Activated naive CD4-positive, alpha-beta T cell treated with anti-CD3 and anti-CD28 coated beads, Interleukin-2, amount 50 U/mL, for 16 hours (primary cell): Measurements from ENCODE around the gene ASIC3.
"Not testable (repeated sequence)": the region's sequence is repeated elsewhere in the genome, so short reads cannot be mapped to it uniquely, and the experiment has no call there.

ENCODE experiments used
- DNase-seq: peaks from one replicate; pipeline ENCODE4 v3.0.0-alpha.2; 2020

ASIC3 gene

DNA sequence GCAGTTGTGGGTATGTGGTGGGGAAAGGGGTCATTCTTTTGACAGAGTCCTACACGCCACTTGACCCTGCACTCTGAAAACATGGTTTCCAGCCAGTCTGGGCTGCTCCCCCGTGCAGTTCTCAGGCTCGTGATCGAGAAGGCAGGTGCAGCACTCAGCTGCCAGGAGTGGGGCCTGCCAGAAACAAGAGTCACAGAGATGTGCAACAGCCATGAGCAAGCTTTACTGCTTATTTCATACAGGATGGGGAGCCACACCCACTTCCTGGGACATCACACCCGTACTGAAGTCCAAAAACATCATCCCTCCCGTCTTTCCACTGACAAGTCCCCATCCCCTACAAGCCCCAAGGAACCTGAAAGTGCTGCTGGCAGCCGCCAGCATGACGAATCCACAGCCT, 33.4 kb upstream of the ASIC3 start:
- DNase-seq: peak; percentile 40

DNA sequence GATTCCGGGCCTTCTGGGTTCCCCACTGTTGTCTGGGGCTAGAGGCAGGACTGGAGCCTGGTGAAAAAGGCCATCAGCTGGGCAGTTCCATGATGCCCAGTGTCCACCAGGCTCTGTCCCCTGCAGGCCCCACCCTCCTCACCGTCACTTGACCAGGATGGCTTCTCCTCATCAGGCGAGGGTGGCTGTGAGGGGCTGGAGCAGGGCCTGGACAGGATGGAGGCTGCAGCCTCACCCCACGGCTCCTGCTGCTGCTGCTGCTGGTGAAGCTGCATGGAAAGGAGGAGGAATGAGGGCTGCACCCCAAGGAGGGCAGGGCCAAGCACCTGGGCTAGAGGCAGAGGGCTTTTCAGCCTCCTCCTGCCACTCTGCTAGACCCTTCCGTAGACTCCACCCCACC, 32.4 kb upstream of the ASIC3 start:
- DNase-seq: no peak

DNA sequence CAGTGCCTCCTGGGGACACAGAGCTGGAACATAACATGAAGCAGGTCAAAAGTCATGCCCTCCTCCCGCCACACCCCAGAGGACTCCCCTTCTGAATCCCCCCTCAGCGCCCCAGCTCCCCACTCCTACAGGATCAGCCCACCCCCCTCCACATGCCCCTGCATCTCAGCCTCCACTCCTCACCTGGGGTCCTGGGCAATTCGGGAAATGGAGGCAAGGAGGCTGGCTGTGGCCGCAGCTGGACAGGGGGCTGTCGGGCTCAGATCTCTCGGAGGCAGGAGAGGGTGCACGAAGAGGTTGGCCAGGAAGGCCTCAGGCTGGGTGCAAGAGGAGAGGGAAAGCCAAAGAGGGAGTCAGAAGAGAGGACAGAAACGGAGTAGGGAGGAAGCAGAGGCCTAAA, 31.8 kb upstream of the ASIC3 start:
- no peak for DNase-seq

DNA sequence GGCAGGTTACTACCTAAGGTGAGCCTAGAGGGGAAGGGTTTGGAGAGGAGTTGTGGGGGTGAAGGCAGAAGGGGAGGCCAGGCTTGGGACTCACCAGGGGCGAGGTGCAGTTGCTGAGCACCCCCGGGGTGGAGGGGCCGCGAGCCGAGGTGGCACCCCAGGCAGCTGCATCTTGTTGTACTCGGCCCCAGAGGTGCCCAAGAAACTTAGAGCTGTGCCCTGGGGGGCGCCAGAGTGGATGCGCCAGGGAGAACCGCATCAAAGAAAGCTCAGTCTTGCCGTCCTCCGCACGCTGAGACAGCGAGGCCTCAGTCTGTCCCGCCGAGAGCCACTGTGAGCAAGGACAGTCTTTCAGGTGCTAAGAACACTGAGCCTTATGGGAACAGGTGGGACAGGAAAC, 31.4 kb upstream of the ASIC3 start:
- no peak for DNase-seq

DNA sequence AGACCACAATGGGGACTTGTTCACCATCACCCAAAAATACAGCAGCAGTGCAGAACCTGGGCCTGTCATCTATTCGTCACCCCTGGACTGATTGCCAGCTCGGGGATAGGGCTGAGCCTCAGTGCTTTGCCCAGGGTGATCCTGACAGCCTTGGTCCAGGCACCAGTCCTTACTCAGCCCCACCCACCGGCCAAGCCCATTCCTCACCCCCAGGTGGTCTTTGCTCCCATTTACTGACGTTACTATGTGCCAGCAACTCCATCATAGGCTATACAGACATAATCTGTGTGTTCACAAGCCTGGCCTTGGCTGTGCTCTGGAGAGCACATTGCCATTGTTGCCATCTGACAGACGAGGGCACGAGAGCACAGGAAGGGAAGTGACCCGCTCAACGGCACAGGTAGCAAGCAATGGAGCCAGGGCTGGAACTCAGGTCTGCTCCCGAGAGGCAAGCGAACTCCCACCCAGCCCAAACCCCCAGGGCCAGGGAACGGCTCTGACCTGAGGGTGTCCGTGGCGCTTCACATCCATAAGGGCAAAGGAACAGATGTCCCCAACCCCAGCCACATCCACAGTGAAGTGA, 30.9 kb upstream of the ASIC3 start:
- DNase-seq: no peak

DNA sequence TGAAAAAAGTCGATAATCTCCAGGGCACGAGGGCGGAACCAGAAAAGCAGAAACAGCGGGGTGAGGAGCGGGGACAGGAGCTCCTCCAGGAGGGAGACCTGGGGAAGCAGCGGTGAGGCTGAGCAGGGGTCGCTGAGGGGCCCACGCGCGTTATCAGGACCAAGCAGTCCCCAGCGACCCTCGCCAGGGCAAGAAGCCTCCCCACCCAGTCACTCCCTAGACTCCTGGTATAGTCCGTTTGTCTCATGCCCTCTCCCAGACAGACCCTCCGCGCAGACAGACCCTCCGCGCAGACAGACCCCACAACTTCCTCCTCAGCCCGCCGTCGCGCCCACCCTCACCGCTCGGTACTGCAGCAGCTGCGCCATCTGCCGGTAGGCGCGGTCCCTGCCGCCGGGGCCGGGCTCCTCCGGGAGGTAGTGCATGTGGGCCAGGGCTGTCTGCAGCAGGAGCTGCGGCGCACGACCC, 30.3 kb upstream of the ASIC3 start:
- DNase-seq: peak; percentile 86

DNA sequence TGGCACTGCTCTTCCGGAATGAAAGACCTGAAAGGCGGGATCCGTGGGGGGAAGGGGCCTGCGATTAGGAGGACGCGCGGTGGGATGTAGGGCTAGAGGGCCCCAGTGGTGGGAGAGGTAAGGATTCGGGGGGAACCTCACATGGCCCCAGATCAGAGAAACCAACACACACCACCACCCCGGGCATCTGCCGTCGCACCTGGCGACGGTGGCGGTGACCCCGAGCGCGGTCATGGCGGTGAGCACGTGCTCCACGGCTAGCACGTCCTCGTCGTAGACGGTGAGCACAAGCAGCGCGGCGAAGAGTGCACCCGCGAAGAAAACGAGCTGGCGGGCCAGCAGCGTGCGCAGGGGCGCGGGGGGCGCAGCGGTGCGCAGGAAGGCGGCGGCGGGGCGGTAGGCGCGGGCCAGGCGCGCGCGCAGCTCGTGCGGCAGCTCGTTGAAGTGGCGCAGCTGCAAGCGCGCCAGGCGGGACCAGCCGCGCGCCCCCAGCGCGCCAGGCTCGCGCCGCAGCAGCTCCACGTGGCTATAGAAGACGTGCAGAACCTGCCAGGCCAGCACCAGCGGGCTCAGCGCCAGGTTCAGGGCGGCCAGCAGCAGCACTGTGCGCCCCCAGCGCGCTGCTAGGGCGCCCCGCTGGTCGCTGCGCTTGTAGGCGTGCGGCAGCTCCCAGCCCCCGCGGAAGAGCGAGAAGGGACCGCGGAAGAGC, 29.8 kb upstream of the ASIC3 start:
- peak; percentile 61 for DNase-seq

DNA sequence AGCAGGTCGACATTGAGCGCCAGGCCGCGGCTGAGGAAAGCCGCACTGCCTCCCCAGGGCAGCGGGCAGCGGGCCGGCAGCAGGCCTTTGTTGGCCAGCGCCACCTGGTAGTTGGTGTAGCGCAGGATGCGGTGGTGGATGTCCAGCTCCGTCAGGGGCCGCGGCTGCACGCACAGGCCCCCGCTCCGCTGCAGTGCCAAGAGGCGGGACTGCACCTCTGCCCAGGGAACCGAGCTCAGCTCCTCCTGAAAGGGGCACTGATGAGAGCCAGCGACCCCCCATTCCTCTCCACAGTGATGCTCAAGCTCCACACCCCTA, 29.2 kb upstream of the ASIC3 start:
- no peak for DNase-seq

DNA sequence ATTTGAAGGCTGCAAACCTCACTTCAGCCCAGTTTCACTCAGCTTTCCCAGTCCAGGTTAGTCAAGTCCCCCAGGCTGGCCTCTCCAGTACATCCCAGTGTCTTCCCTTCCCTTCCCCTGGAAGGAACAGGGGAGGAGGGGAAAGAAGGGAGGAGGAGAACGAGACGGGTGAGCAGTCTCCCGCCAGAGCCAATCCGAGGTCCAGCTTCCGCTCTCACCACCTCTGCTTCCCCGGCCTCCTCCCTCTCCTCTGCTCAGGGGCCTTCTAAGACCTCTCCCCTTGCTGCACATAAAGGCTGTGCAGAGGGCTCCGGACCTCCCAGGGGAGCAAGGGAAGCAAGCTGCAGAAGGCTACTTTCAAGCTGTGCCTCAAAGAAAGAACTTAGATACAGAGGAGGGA, 28.1 kb upstream of the ASIC3 start:
- DNase-seq: no peak

DNA sequence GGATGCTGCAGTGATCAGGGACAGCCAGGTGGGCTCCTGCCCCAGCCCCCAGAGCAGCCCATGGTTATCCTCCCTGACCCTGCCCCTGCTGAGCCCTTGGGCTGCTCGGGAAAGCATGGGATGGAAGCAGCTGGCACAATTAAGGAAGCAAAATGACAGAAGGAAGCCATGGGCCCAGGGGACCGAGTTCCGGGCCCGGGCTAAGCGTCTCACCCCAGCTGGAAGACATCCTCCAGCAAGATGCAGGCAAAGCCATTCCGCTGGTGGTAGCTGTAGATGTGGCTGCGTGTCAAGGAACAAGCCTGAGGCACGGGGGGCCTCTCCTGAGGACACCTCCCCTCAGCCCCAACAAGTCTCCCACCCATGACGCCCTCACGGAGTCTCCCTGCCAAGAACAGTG, 25.1 kb upstream of the ASIC3 start:
- DNase-seq: no peak

DNA sequence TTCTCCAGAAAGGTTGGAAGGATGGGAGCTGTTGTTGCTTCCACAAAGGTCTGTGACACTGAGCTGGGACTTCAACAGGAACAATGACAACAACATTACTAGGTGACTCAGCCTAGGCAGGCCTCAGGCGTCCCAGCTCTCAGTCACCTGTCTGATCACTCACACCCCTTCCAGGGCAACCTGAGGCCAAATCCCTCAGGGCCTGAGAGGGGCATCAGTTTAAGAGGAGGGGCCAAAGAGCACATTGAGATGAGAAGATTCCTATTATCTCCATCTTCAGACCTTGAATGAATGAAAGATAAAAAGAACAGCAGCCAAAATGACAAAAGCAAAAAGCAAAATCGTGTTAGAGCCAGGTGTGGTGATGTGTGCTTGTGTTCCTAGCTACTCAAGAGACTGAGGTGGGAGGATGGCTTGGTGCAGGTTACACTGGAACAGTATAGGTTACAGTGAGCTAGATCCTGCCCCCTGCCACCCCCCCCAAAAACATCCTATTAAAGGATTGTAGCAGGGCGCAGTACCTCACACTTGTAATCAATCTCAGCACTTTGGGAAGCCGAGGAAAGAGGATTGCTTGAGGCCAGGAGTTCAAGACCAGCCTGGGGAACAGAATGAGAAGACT, 23.8 kb upstream of the ASIC3 start, which contains the start of gene ATG9B:
ATG9B (minus strand) TSS at position 60 of the 622 bp plus-strand sequence. CDS start 71 bp downstream, outside the sequence.
- no peak for DNase-seq

DNA sequence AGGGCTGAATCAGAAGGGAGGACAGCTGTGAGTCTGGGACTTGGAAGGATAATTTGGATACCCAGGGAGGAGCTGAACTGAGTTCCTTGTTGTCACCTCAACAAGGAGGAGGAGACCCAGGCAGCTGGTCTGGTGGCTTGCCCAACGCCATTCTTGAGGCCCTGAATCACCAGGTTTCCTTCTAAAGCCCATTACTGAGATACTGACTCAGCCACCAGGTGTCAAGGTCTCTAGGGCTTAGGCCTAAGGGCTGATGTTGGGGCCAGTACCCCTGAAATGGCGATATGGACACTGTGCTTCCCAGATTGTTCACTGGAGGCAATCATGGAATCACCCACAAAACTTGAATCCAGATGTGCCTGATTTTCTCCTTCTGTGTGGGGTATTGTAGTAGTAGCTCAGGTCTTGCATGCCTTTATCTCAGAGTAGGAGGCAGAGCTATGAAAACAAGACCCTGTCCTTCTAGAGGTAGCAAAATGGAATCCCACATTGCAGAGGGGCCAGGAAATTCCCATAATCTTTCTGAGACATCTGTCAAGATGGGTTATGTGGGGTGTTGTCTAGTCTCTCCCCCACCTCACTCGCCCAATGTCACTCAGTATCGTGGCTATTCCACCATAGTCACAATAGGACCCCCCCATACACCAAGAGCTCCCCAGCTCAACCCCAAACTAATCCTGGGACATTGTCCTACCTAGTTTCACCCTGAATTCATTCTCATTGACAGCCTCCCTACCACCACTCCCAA, 22.2 kb upstream of the ASIC3 start:
- DNase-seq: no peak

DNA sequence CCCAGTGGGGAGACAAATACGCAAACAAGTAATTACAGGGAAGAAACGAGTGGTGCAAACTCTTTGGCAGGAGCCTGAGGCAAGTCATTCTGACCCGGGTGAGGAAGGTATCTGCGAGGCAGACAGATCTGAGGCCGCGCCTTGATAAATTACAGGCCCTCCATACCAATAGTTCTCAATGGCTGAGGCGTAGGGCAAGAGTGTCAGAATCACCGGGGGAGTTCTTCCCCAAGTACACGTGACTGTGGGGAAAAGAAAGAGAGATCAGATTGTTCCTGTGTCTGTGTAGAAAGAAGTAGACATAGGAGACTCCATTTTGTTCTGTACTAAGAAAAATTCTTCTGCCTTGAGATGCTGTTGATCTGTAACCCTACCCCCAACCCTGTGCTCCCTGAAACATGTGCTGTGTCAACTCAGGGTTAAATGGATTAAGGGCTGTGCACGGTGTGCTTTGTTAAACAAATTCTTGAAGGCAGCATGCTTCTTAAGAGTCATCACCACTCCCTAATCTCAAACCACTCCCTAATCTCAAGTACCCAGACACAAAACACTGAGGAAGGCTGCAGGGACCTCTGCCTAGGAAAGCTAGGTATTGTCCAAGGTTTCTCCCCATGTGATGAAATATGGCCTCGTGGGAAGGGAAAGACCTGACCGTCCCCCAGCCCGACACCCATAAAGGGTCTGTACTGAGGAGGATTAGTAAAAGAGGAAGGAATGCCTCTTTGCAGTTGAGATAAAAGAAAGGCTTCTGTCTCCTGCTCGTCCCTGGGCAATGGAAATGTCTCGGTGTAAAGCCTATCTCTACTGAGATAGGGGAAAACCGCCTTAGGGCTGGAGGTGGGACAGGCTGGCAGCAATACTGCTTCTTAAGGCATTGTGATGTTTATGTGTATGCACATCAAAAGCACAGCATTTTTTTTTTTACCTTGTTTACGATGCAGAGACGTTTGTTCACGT, 21.3 kb upstream of the ASIC3 start:
- DNase-seq: not testable (repeated sequence)

DNA sequence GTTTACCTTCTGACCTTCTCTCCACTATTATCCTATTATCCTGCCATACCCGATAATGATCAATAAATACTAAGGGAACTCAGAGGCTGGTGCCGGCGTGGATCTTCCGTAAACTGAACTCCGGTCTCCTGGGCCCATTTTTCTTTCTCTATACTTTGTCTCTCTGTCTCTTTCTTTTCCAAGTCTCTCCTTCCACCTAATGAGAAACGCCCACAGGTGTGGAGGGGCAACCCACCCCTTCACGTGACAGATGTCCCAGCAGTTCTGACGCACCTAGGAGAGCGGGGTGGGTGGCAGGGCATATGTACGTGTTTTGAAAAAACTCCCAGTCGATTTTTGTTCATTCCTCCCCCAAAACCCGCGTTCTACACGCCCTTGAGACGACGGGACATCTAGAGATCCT, 20.6 kb upstream of the ASIC3 start:
- DNase-seq: not testable (repeated sequence)

DNA sequence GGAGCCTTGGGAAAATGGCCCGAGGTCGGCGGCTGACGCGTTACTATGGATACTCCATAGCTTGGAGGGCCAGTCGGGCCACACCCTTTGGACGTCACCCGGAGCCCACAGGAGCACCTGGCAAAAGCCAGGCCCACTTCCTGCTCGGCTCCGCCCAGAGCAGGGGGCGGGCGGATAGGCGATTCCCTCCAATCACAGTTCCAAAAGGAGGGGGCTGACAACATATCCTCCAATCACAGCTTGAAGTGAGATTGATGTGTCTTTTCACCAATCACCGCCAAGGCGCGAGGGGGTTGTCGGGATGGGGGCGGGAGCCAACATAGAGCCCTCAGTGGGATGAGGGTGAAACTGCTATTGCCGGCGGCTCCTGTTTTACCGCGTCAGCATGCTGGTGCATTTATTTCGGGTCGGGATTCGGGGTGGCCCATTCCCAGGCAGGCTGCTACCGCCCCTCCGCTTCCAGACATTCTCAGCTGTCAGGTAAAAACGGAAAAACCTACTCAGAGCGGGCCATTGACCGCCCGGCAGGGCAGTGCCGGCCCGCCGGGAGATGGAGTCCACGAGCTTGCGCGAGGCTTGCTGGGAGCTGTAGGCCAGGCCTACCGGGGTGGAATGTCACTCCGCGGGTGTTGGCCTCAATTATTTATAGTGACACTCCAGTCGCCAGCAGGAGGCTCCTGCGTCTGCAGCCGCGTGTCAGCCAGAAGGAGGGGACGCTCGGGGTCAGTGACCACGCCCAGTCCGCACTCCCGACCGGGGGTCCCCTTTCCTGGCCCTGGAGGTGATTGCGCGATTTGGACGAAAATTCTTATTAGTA, 20.0 kb upstream of the ASIC3 start, which contains the start of gene ABCB8:
ABCB8 (plus strand) TSS at position 320 of the 817 bp plus-strand sequence; CDS start at position 386, 66 bp downstream.
- DNase-seq: peak; percentile 96

DNA sequence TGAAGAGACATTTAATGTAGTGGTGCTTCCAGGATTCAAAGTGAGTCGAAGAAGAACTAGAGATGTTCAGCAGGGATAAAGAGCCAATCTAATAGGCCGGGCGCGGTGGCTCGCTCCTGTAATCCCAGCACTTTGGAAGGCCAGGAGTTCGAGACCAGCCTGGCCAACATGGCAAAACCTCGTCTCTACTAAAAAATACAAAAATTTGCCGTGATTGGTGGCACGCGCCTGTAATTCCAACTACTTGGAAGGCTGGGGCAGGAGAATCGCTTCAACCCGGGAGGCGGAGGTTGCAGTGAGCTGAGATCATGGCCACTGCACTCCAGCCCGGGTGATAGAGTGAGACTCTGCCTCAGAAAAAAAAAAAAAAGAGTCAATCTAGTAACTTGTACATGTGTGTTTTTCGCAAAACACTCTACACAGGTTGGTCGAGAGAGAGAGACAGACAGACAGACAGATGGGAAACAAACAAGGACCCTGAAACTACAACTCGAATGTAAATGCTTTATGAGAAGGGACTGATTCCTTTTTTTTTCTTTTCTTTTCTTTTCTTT, 19.3 kb upstream of the ASIC3 start:
- no peak for DNase-seq

DNA sequence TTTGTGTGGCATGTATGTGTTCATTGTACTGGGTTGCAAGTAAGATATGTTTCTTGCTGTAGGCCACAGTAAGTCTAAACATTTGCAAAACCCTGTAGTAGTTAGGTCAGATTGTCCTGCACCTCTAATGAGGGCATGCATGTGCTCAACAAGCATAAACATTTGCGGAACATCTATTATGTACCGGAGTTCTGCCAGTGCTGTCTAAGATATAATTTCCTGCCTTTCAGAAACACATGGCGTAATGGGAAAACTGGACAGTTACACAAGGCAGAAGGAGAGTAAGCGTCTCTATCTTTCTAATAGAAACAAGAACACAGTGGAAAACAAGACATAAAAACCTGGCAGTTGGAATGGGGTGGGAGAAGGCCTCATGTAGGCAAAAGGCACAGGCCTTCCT, 17.3 kb upstream of the ASIC3 start:
- DNase-seq: no peak

DNA sequence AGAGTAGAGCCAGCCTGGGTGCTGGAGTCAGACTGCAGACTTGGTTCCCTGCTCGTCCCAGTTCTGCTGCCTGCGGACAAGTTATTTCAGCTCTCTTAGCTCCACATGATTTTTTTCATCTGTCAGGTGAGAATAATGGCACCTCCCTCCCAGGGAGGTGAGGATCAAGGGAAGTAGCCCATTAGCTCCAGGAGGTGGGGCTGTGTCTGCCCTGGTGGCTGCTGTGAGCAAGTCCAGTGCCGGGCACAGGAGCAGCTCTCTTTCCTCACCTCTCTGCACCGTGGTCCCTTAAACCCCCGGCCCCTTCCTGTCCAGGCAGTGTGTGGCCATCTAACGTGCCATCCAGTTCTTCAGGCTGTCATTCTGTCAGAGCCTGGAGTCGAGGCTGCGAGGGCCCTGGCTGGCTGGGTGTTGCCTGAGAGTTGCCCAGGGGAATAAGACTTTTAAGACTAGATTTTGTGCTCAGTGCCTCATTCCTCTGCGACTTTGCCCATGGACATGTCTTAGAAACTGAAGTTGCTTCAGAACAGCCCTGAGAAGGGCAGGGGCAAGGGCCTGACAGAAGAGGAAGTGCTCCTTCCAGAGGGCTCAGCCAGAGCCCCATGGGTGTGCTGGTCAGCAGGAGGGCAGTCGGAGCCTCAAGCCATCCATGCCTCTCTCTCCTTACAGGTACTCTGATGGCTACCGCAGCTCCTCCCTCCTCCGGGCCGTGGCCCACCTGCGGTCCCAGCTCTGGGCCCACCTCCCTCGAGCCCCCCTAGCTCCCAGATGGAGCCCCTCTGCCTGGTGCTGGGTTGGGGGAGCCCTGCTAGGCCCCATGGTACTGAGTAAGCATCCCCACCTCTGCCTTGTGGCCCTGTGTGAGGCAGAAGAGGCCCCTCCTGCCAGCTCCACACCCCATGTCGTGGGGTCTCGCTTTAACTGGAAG, 15.1 kb upstream of the ASIC3 start:
- DNase-seq: no peak

DNA sequence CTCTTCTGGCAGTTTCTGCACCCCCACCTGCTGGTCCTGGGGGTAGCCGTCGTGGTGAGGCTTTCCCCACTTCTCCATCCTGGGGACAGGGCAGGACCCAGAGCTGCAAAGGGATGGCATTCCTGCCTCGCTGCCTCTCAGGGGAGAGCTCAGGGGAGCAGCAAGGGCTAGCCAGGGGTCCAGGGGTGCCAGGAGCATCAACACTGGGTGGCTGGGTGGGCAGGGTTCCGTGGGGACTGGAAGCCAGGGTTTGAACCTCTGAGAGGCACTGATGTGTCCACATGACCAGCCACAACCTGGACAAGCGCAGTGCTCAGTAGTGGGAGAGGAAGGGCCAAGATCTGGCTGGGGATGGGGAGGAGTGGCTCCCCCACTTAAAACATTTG, 14.5 kb upstream of the ASIC3 start:
- no peak for DNase-seq
